Epithelial cell of proximal tubule (primary cell): ENCODE measurements around the gene RTN4RL2. TPM values are rescaled to one million over a fixed set of nuclear protein-coding genes. Genes with fewer than 3 reads are reported as not detected.

ENCODE experiments used
- DNase-seq: peaks from one replicate; pipeline ENCODE4 v3.0.0-alpha.2; 2011; ENCODE audit warnings: low read depth
- H3K4me3 ChIP-seq: 2 replicates; pipeline ENCODE4 v1.5.1; 2011; ENCODE audit warnings: low read depth, mild to moderate bottlenecking, low read length
- CTCF ChIP-seq: conservative IDR thresholded peaks from 2 replicates; pipeline ENCODE4 v1.5.1; 2012; ENCODE audit warnings: low read depth, mild to moderate bottlenecking, low read length
- total RNA-seq: library from RNA; depleted of rRNA; stranded (reverse); fragments of >200 nt; gene quantifications from 2 replicates; pipeline ENCODE4 v1.2.3, GENCODE V29; 2015

RTN4RL2 gene
- total RNA-seq, 1 donor from 2014 or later, result 0.98 TPM

GRCh38 chr11:57515332-57516060, 55.2 kb downstream of the RTN4RL2 start, which contains the start of gene SLC43A1:
Gene SLC43A1 (minus strand): TSS chr11:57515702. CDS start chr11:57514111, 1,591 bp downstream.
- DNase-seq, result no peak
- peak; percentile 10 for TF ChIP-seq CTCF
- peak within 1 kb of the TSS; percentile 76 for H3K4me3 ChIP-seq

DNA sequence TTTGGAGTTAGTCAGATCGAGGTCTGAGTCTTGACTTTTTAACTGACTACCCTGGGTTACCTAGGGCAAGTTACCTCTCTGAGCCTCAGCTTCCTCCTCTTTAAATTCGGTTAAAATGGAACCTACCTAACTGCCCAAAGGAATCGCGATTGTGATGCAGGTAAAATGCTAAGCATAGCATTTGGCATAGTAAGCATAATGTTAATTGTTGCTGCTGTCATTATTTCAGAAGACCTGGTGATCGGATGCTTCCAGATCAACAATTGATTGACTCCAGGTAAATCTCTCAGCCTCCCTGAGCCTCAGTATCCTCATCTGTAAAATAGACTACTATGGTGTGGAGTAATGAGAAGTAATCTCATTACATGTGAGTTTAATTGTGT, 55.7 kb downstream of the RTN4RL2 start:
- no peak for DNase-seq
- H3K4me3 ChIP-seq, result peak overlapping the region; percentile 76
- no peak for TF ChIP-seq CTCF

DNA sequence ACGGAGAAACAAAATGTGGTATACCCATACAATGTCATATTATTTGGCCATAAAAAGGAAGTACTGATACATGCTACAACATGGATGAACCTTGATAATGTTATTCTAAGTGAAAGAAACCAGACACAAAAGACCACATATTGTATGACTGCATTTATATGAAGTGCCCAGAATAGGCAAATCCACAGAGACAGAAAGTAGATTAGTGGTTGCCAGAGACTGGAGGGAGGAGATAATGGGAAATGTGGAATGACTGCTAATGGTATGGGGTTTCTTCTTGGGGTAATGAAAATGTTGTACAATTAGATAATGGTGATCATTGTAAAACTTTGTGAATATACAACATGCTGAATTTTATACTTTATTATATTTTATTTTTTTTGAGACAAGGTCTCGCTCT, 60.8 kb downstream of the RTN4RL2 start:
- no peak for DNase-seq
- no peak overlapping the region for H3K4me3 ChIP-seq
- no peak for TF ChIP-seq CTCF

DNA sequence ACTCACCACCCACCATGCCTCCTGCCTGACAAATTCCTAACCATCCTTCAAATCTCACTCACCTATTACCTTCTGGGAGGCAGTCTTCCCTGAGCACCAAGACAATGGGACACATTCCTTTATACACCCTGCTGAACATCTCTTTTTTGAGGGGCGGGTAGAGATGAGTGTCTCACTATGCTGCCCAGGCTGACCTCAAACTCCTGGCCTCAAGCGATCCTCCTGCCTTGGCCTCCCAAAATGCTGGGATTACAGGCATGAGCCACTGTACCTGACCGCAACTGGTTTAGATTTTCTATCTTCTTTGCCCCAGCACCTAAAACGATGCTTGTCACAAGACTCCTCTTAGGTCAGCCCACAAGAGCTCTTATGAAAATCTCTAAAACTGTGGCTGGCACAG, 63.1 kb downstream of the RTN4RL2 start:
- no peak overlapping the region for H3K4me3 ChIP-seq
- no peak for TF ChIP-seq CTCF
- no peak for DNase-seq

Other genes starting within 250 kb of the RTN4RL2 start
- not detected in 2 replicates for gene APLNR, start 223.3 kb upstream of the RTN4RL2 start, total RNA-seq
- gene TNKS1BP1, start 135.6 kb upstream of the RTN4RL2 start, total RNA-seq, result 65.4 and 66.3 TPM in 2 replicates
- gene SSRP1, start 124.6 kb upstream of the RTN4RL2 start, total RNA-seq, result 141 and 218 TPM in 2 replicates
- gene P2RX3, start 122.2 kb upstream of the RTN4RL2 start, total RNA-seq, result not detected in 2 replicates
- not detected in 2 replicates for gene PRG3, start 79.4 kb upstream of the RTN4RL2 start, total RNA-seq
- not detected in 2 replicates for gene PRG2, start 69.9 kb upstream of the RTN4RL2 start, total RNA-seq
- gene SLC43A3, start 33.4 kb upstream of the RTN4RL2 start, total RNA-seq, result 66.0 and 127 TPM in 2 replicates
- gene SLC43A1, start 55.2 kb downstream of the RTN4RL2 start, total RNA-seq, result 3.6 and 9.0 TPM in 2 replicates
- 43.1 and 89.1 TPM in 2 replicates for gene TIMM10, start 70.2 kb downstream of the RTN4RL2 start, total RNA-seq
- not detected in 2 replicates for gene SMTNL1, start 77.1 kb downstream of the RTN4RL2 start, total RNA-seq
- gene UBE2L6, start 107.1 kb downstream of the RTN4RL2 start, total RNA-seq, result 12.2 and 19.4 TPM in 2 replicates
- gene SERPING1, start 137.2 kb downstream of the RTN4RL2 start, total RNA-seq, result 1.8 and 49.8 TPM in 2 replicates
- gene YPEL4, start 189.4 kb downstream of the RTN4RL2 start, total RNA-seq, result 0.86 TPM in 1 of 2 replicates, not detected in the other
- 13.1 and 24.0 TPM in 2 replicates for gene CLP1, start 197.2 kb downstream of the RTN4RL2 start, total RNA-seq
- gene ZDHHC5, start 207.6 kb downstream of the RTN4RL2 start, total RNA-seq, result 31.4 and 43.5 TPM in 2 replicates